ENCODE data around the gene CX3CL1.

DNA sequence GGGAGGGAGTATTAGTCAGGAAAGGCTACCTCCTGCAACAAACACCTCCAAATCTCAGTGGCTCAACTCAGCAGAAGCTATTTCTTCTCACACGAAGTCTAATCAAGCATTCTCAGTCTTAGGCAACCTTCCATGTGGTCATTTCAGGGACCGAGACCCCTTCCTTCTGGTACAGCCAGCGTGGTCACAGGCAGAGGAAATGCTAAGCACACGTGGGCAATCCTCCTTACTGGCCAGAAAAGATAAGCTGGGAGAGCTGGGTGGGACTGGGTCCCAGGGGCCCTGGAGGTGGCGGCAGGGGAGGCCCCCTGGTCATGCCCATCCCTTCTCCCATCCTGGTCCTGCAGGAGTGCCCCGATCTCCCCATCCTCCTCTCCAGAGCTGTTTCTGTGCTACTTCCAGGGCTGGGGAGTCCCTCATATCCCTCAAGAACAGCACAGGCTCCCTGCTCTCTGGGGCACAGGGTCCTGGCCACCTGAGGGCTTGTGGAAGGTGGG is 5.7 kb upstream of the CX3CL1 start:
- TF ChIP-seq, protein P1, sequence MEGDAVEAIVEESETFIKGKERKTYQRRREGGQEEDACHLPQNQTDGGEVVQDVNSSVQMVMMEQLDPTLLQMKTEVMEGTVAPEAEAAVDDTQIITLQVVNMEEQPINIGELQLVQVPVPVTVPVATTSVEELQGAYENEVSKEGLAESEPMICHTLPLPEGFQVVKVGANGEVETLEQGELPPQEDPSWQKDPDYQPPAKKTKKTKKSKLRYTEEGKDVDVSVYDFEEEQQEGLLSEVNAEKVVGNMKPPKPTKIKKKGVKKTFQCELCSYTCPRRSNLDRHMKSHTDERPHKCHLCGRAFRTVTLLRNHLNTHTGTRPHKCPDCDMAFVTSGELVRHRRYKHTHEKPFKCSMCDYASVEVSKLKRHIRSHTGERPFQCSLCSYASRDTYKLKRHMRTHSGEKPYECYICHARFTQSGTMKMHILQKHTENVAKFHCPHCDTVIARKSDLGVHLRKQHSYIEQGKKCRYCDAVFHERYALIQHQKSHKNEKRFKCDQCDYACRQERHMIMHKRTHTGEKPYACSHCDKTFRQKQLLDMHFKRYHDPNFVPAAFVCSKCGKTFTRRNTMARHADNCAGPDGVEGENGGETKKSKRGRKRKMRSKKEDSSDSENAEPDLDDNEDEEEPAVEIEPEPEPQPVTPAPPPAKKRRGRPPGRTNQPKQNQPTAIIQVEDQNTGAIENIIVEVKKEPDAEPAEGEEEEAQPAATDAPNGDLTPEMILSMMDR (conservative IDR thresholded peaks at IDR 0.05; ENCODE audit: low read length) = no peak
- TF ChIP-seq EZH2phosphoT487 (IDR thresholded peaks at IDR 0.05; ENCODE audit: borderline replicate concordance, low read depth, low read length) = no peak

All from OCI-LY7 (cell line).